Measurements from ENCODE around the gene EPB41L4B. TPM values are rescaled to one million over a fixed set of nuclear protein-coding genes. Genes with fewer than 3 reads are reported as not detected.
A peak's percentile ranks its signal among the peaks of the same experiment; 100 is the strongest.

Gene EPB41L4B
- total and polyA plus RNA-seq, 4 experiments from 2014 or later, result not detected

- Mint-ChIP-seq H3K4me3 (no peak overlapping the region), H3K4me1 (no peaks in the 10 kb centered on the region), H3K27me3 (peaks cover 4 to 11% of the 10 kb centered on the region in 2 donors), H3K36me3 (no peaks in the 10 kb centered on the region), H3K27ac (no peak overlapping the region), H3K9me3 (no peaks in the 10 kb centered on the region)
- Histone ChIP-seq H3K4me3 (ENCODE audit: low read length in 2 of 2) (no peak overlapping the region), H3K27ac (ENCODE audit: low read depth, low read length) (no peak overlapping the region), H3K4me1 (ENCODE audit: insufficient read depth, low read length) (no peaks in the 10 kb centered on the region), H3K27me3 (ENCODE audit: insufficient read depth, low read length) (no peaks in the 10 kb centered on the region), H3K36me3 (ENCODE audit: insufficient read depth, low read length) (no peaks in the 10 kb centered on the region), H3K9me3 (ENCODE audit: control insufficient read depth in 1 of 2, low read length in 2 of 2) (no peaks in the 10 kb centered on the region)
- POLR2A ChIA-PET (ENCODE audit: partially characterized antibody), result no interaction called here
- intact Hi-C loops (cut with micrococcal nuclease), result no loop called here
- CTCF ChIA-PET (ENCODE audit: partially characterized antibody), result no interaction called here
- no peak for DNase-seq
Observed at GRCh38 chr9:109172935-109173334, 147.9 kb downstream of the EPB41L4B start.

- no peak for DNase-seq
- Mint-ChIP-seq H3K27me3 (peaks cover 8 to 19% of the 10 kb centered on the region in 2 donors), H3K4me3 (no peak overlapping the region), H3K9me3 (no peaks in the 10 kb centered on the region), H3K27ac (no peak overlapping the region), H3K4me1 (peaks cover 0 to 4% (median 3%) of the 10 kb centered on the region in 4 donors), H3K36me3 (no peaks in the 10 kb centered on the region)
- Histone ChIP-seq H3K4me1 (ENCODE audit: insufficient read depth, low read length) (no peaks in the 10 kb centered on the region), H3K27me3 (ENCODE audit: insufficient read depth, low read length) (no peaks in the 10 kb centered on the region), H3K27ac (ENCODE audit: low read depth, low read length) (no peak overlapping the region), H3K9me3 (ENCODE audit: control insufficient read depth in 1 of 2, low read length in 2 of 2) (no peaks in the 10 kb centered on the region), H3K4me3 (ENCODE audit: low read length in 2 of 2) (no peak overlapping the region), H3K36me3 (ENCODE audit: insufficient read depth, low read length) (no peaks in the 10 kb centered on the region)
- CTCF ChIA-PET (ENCODE audit: partially characterized antibody), result no interaction called here
- intact Hi-C loops (cut with micrococcal nuclease), result no loop called here
- POLR2A ChIA-PET (ENCODE audit: partially characterized antibody), result no interaction called here
Observed at GRCh38 chr9:109171926-109172325, 148.9 kb downstream of the EPB41L4B start.

- no peak overlapping the region for H3K27ac ChIP-seq (ENCODE audit: low read depth, low read length)
- no peaks in the 10 kb centered on the region for H3K36me3 ChIP-seq (ENCODE audit: insufficient read depth, low read length)
- Mint-ChIP-seq H3K27ac (no peak overlapping the region), H3K27me3 (peaks cover 27 to 40% of the 10 kb centered on the region in 2 donors), H3K36me3 (peaks cover 0 to 3% of the 10 kb centered on the region in 2 donors), H3K4me1 (peaks cover 0 to 4% (median 3%) of the 10 kb centered on the region in 4 donors), H3K4me3 (peak overlapping the region in 2 of 8 donors; percentile 14 to 63), H3K9me3 (peaks cover 0 to 6% (median 2%) of the 10 kb centered on the region in 8 donors)
- intact Hi-C loops (cut with micrococcal nuclease), result no loop called here
- H3K9me3 ChIP-seq (ENCODE audit: control insufficient read depth in 1 of 2, low read length in 2 of 2), result no peaks in the 10 kb centered on the region
- no peaks in the 10 kb centered on the region for H3K4me1 ChIP-seq (ENCODE audit: insufficient read depth, low read length)
- no peak for DNase-seq
- peaks cover 4% of the 10 kb centered on the region for H3K27me3 ChIP-seq (ENCODE audit: insufficient read depth, low read length)
- ChIA-PET CTCF (ENCODE audit: partially characterized antibody) (no interaction called here), POLR2A (ENCODE audit: partially characterized antibody) (no interaction called here)
- H3K4me3 ChIP-seq (ENCODE audit: low read length in 2 of 2), result no peak overlapping the region
Observed at GRCh38 chr9:109168170-109168569, 152.7 kb downstream of the EPB41L4B start.

GRCh38 chr9:109167716-109168115 lies 153.1 kb downstream of the EPB41L4B start:
- no peak overlapping the region for H3K4me3 ChIP-seq (ENCODE audit: low read length in 2 of 2)
- Mint-ChIP-seq H3K4me3 (peak overlapping the region in 2 of 8 donors; percentile 41 to 63), H3K4me1 (peaks cover 0 to 4% (median 3%) of the 10 kb centered on the region in 4 donors), H3K36me3 (peaks cover 0 to 3% of the 10 kb centered on the region in 2 donors), H3K27me3 (peaks cover 30 to 40% of the 10 kb centered on the region in 2 donors), H3K9me3 (peaks cover 0 to 6% (median 2%) of the 10 kb centered on the region in 8 donors), H3K27ac (no peak overlapping the region)
- peaks cover 4% of the 10 kb centered on the region for H3K27me3 ChIP-seq (ENCODE audit: insufficient read depth, low read length)
- no peaks in the 10 kb centered on the region for H3K9me3 ChIP-seq (ENCODE audit: control insufficient read depth in 1 of 2, low read length in 2 of 2)
- POLR2A ChIA-PET (ENCODE audit: partially characterized antibody), result no interaction called here
- CTCF ChIA-PET (ENCODE audit: partially characterized antibody), result no interaction called here
- H3K4me1 ChIP-seq (ENCODE audit: insufficient read depth, low read length), result no peaks in the 10 kb centered on the region
- intact Hi-C loops (cut with micrococcal nuclease), result no loop called here
- no peak overlapping the region for H3K27ac ChIP-seq (ENCODE audit: low read depth, low read length)
- no peak for DNase-seq
- H3K36me3 ChIP-seq (ENCODE audit: insufficient read depth, low read length), result no peaks in the 10 kb centered on the region

GRCh38 chr9:109166771-109167601 lies 153.9 kb downstream of the EPB41L4B start, which contains the start of gene FRRS1L:
TSS of gene FRRS1L (minus strand) at chr9:109167249. CDS start at chr9:109167138, 111 bp downstream.
- no peaks in the 10 kb centered on the region for H3K36me3 ChIP-seq (ENCODE audit: insufficient read depth, low read length)
- Mint-ChIP-seq H3K27me3 (peaks cover 35 to 40% of the 10 kb centered on the region in 2 donors), H3K4me1 (peaks cover 0 to 4% (median 3%) of the 10 kb centered on the region in 4 donors), H3K27ac (no peak within 1 kb of the TSS), H3K36me3 (peaks cover 0 to 3% of the 10 kb centered on the region in 2 donors), H3K9me3 (peaks cover 0 to 6% (median 2%) of the 10 kb centered on the region in 8 donors), H3K4me3 (peak within 1 kb of the TSS in 6 of 8 donors; percentile 12 to 68 (median 50))
- intact Hi-C loops (cut with micrococcal nuclease), result no loop called here
- no peak within 1 kb of the TSS for H3K27ac ChIP-seq (ENCODE audit: low read depth, low read length)
- ChIA-PET CTCF (ENCODE audit: partially characterized antibody) (no interaction called here), POLR2A (ENCODE audit: partially characterized antibody) (no interaction called here)
- no peak for DNase-seq
- no peaks in the 10 kb centered on the region for H3K4me1 ChIP-seq (ENCODE audit: insufficient read depth, low read length)
- H3K4me3 ChIP-seq (ENCODE audit: low read length in 2 of 2), result no peak within 1 kb of the TSS
- H3K27me3 ChIP-seq (ENCODE audit: insufficient read depth, low read length), result peaks cover 7% of the 10 kb centered on the region
- no peaks in the 10 kb centered on the region for H3K9me3 ChIP-seq (ENCODE audit: control insufficient read depth in 1 of 2, low read length in 2 of 2)

- Histone ChIP-seq H3K36me3 (ENCODE audit: insufficient read depth, low read length) (no peaks in the 10 kb centered on the region), H3K27me3 (ENCODE audit: insufficient read depth, low read length) (peaks cover 7% of the 10 kb centered on the region), H3K4me1 (ENCODE audit: insufficient read depth, low read length) (no peaks in the 10 kb centered on the region), H3K27ac (ENCODE audit: low read depth, low read length) (no peak overlapping the region), H3K4me3 (ENCODE audit: low read length in 2 of 2) (no peak overlapping the region), H3K9me3 (ENCODE audit: control insufficient read depth in 1 of 2, low read length in 2 of 2) (no peaks in the 10 kb centered on the region)
- no peak for DNase-seq
- intact Hi-C loops (cut with micrococcal nuclease), result no loop called here
- ChIA-PET CTCF (ENCODE audit: partially characterized antibody) (no interaction called here), POLR2A (ENCODE audit: partially characterized antibody) (no interaction called here)
- Mint-ChIP-seq H3K4me3 (peak overlapping the region in 4 of 8 donors; percentile 24 to 42 (median 36)), H3K9me3 (peaks cover 0 to 6% (median 2%) of the 10 kb centered on the region in 8 donors), H3K27ac (no peak overlapping the region), H3K27me3 (peaks cover 37 to 40% of the 10 kb centered on the region in 2 donors), H3K36me3 (peaks cover 0 to 3% of the 10 kb centered on the region in 2 donors), H3K4me1 (peaks cover 0 to 4% (median 3%) of the 10 kb centered on the region in 4 donors)
Observed at GRCh38 chr9:109166171-109166770, 154.6 kb downstream of the EPB41L4B start.

GRCh38 chr9:109164042-109164441 lies 156.8 kb downstream of the EPB41L4B start:
- H3K4me3 Mint-ChIP-seq, result no peak overlapping the region
- H3K9me3 Mint-ChIP-seq, result peaks cover 0 to 6% (median 5%) of the 10 kb centered on the region in 8 donors
- no peak overlapping the region for H3K27ac ChIP-seq (ENCODE audit: low read depth, low read length)
- H3K4me1 Mint-ChIP-seq, result peaks cover 0 to 4% (median 3%) of the 10 kb centered on the region in 4 donors
- H3K27ac Mint-ChIP-seq, result no peak overlapping the region
- H3K27me3 Mint-ChIP-seq, result peaks cover 33 to 43% of the 10 kb centered on the region in 2 donors
- H3K9me3 ChIP-seq (ENCODE audit: control insufficient read depth in 1 of 2, low read length in 2 of 2), result no peaks in the 10 kb centered on the region
- no peak for DNase-seq
- no peaks in the 10 kb centered on the region for H3K4me1 ChIP-seq (ENCODE audit: insufficient read depth, low read length)
- CTCF ChIA-PET (ENCODE audit: partially characterized antibody), result no interaction called here
- peaks cover 7% of the 10 kb centered on the region for H3K27me3 ChIP-seq (ENCODE audit: insufficient read depth, low read length)
- POLR2A ChIA-PET (ENCODE audit: partially characterized antibody), result no interaction called here
- intact Hi-C loops (cut with micrococcal nuclease), result no loop called here
- peaks cover 0 to 3% of the 10 kb centered on the region in 2 donors for H3K36me3 Mint-ChIP-seq
- H3K4me3 ChIP-seq (ENCODE audit: low read length in 2 of 2), result no peak overlapping the region
- H3K36me3 ChIP-seq (ENCODE audit: insufficient read depth, low read length), result no peaks in the 10 kb centered on the region

Data from CD4-positive, alpha-beta memory T cell (primary cell).